Measurements from ENCODE around the gene ERC1. TPM values are rescaled to one million over a fixed set of nuclear protein-coding genes. Genes with fewer than 3 reads are reported as not detected.

Gene ERC1
- total RNA-seq, 4 donors from 2014 or later: 58.0 to 83.2 (median 73.5) TPM

- Histone ChIP-seq H3K4me1 (no peaks in the 10 kb centered on the region), H3K27me3 (no peaks in the 10 kb centered on the region), H3K36me3 (peaks cover 0 to 10% (median 0%) of the 10 kb centered on the region in 3 donors), H3K27ac (no peak overlapping the region), H3K9me3 (no peaks in the 10 kb centered on the region), H3K4me3 (no peak overlapping the region)
- 64 to 69% methylated on average over 8 of the region's 8 CpGs for WGBS, 2 donors
- DNase-seq (ENCODE audit: low spot score in 2 of 2): no peak
- no peak for TF ChIP-seq EP300 (IDR thresholded peaks at IDR 0.05)
- no peak for TF ChIP-seq CTCF (IDR thresholded peaks at IDR 0.05)
- no peak for TF ChIP-seq POLR2A (IDR thresholded peaks at IDR 0.05)
These were observed 183.0 kb downstream of the ERC1 start for GRCh38 chr12:1173781-1174617.

- H3K4me3 ChIP-seq: no peak overlapping the region
- H3K27ac ChIP-seq: no peak overlapping the region
- no peaks in the 10 kb centered on the region for H3K27me3 ChIP-seq
- H3K9me3 ChIP-seq: no peaks in the 10 kb centered on the region
- TF ChIP-seq EP300 (IDR thresholded peaks at IDR 0.05) (no peak), CTCF (IDR thresholded peaks at IDR 0.05) (no peak), POLR2A (IDR thresholded peaks at IDR 0.05) (no peak)
- no peak for DNase-seq (ENCODE audit: low spot score in 2 of 2)
- WGBS, 2 donors: 81 to 85% methylated on average over 2 of the region's 2 CpGs
- peaks cover 0 to 10% (median 0%) of the 10 kb centered on the region in 3 donors for H3K36me3 ChIP-seq
- no peaks in the 10 kb centered on the region for H3K4me1 ChIP-seq
These were observed 183.6 kb downstream of the ERC1 start for GRCh38 chr12:1174659-1175058.

- H3K36me3 ChIP-seq: peaks cover 0 to 18% (median 0%) of the 10 kb centered on the region in 3 donors
- H3K4me3 ChIP-seq: no peak overlapping the region
- H3K27ac ChIP-seq: no peak overlapping the region
- no peak for DNase-seq (ENCODE audit: low spot score in 2 of 2)
- no peaks in the 10 kb centered on the region for H3K9me3 ChIP-seq
- H3K4me1 ChIP-seq: no peaks in the 10 kb centered on the region
- H3K27me3 ChIP-seq: no peaks in the 10 kb centered on the region
- TF ChIP-seq EP300 (IDR thresholded peaks at IDR 0.05): no peak
- TF ChIP-seq POLR2A (IDR thresholded peaks at IDR 0.05): no peak
- TF ChIP-seq CTCF (IDR thresholded peaks at IDR 0.05): no peak
These were observed 185.2 kb downstream of the ERC1 start for GRCh38 chr12:1176191-1176590.

- TF ChIP-seq CTCF (IDR thresholded peaks at IDR 0.05) (no peak), EP300 (IDR thresholded peaks at IDR 0.05) (no peak), POLR2A (IDR thresholded peaks at IDR 0.05) (no peak)
These were observed 188.1 kb downstream of the ERC1 start for GRCh38 chr12:1179128-1179527.

GRCh38 chr12:1182069-1182468, 191.0 kb downstream of the ERC1 start:
- Histone ChIP-seq H3K27me3 (no peaks in the 10 kb centered on the region), H3K27ac (no peak overlapping the region), H3K9me3 (no peaks in the 10 kb centered on the region), H3K4me3 (no peak overlapping the region), H3K36me3 (peaks cover 0 to 64% (median 0%) of the 10 kb centered on the region in 3 donors), H3K4me1 (no peaks in the 10 kb centered on the region)
- 76 to 90% methylated on average over 2 of the region's 2 CpGs for WGBS, 2 donors
- TF ChIP-seq EP300 (IDR thresholded peaks at IDR 0.05) (no peak), CTCF (IDR thresholded peaks at IDR 0.05) (no peak), POLR2A (IDR thresholded peaks at IDR 0.05) (no peak)
- DNase-seq (ENCODE audit: low spot score in 2 of 2): no peak

More at GRCh38 chr12:1179128-1179527, 188.1 kb downstream of the ERC1 start:
- no peak for DNase-seq (ENCODE audit: low spot score in 2 of 2)
- Histone ChIP-seq H3K9me3 (no peaks in the 10 kb centered on the region), H3K27me3 (no peaks in the 10 kb centered on the region), H3K4me3 (no peak overlapping the region), H3K27ac (no peak overlapping the region), H3K4me1 (no peaks in the 10 kb centered on the region), H3K36me3 (peaks cover 0 to 44% (median 0%) of the 10 kb centered on the region in 3 donors)
- WGBS, 2 donors: 94 to 100% methylated on average over 1 of the region's 1 CpG

Measured in tibial nerve (tissue), 4 donors.